ENCODE results near the gene UBE2L6.

UBE2L6 gene

GRCh38 chr11:57504511-57504910 lies 63.0 kb downstream of the UBE2L6 start:
- no peak overlapping the region for H3K27ac ChIP-seq
- H3K9me3 ChIP-seq, result no peaks in the 10 kb centered on the region
- intact Hi-C loops (cut with DNase I; ENCODE audit: low total_unique reads), result no loop called here
- H3K36me3 ChIP-seq, result peaks cover 0 to 14% (median 0%) of the 10 kb centered on the region in 3 donors
- H3K27me3 ChIP-seq, result no peaks in the 10 kb centered on the region
- H3K4me3 ChIP-seq, result no peak overlapping the region
- DNase-seq, result no peak
- H3K4me1 ChIP-seq, result peaks cover 4 to 8% (median 7%) of the 10 kb centered on the region in 4 donors
- TF ChIP-seq CTCF (IDR thresholded peaks at IDR 0.05), result no peak

- Histone ChIP-seq H3K27me3 (no peaks in the 10 kb centered on the region), H3K36me3 (peaks cover 0 to 14% (median 0%) of the 10 kb centered on the region in 3 donors), H3K4me3 (no peak overlapping the region), H3K4me1 (peaks cover 11 to 19% (median 14%) of the 10 kb centered on the region in 4 donors), H3K27ac (no peak overlapping the region), H3K9me3 (no peaks in the 10 kb centered on the region)
- no peak for TF ChIP-seq CTCF (IDR thresholded peaks at IDR 0.05)
- intact Hi-C loops (cut with DNase I; ENCODE audit: low total_unique reads), result no loop called here
- no peak for DNase-seq
These were observed 64.6 kb downstream of the UBE2L6 start for GRCh38 chr11:57502870-57503269.

GRCh38 chr11:57502376-57502775 lies 65.1 kb downstream of the UBE2L6 start:
- TF ChIP-seq CTCF (IDR thresholded peaks at IDR 0.05), result no peak
- H3K9me3 ChIP-seq, result no peaks in the 10 kb centered on the region
- H3K4me1 ChIP-seq, result peaks cover 11 to 19% (median 14%) of the 10 kb centered on the region in 4 donors
- peak overlapping the region in 1 of 2 donors; percentile 26 for H3K27ac ChIP-seq
- peaks cover 0 to 14% (median 0%) of the 10 kb centered on the region in 3 donors for H3K36me3 ChIP-seq
- H3K4me3 ChIP-seq, result no peak overlapping the region
- intact Hi-C loops (cut with DNase I; ENCODE audit: low total_unique reads), result no loop called here
- no peaks in the 10 kb centered on the region for H3K27me3 ChIP-seq
- no peak for DNase-seq

- H3K27me3 ChIP-seq, result no peaks in the 10 kb centered on the region
- peaks cover 0 to 14% (median 0%) of the 10 kb centered on the region in 3 donors for H3K36me3 ChIP-seq
- no peak overlapping the region for H3K4me3 ChIP-seq
- no peak for DNase-seq
- H3K27ac ChIP-seq, result peak overlapping the region in 1 of 2 donors; percentile 26
- peaks cover 11 to 19% (median 14%) of the 10 kb centered on the region in 4 donors for H3K4me1 ChIP-seq
- intact Hi-C loops (cut with DNase I; ENCODE audit: low total_unique reads), result no loop called here
- TF ChIP-seq CTCF (IDR thresholded peaks at IDR 0.05), result no peak
- H3K9me3 ChIP-seq, result no peaks in the 10 kb centered on the region
These were observed 65.5 kb downstream of the UBE2L6 start for GRCh38 chr11:57501953-57502352.
